Inferior parietal cortex (tissue), 1 donor: Measurements from ENCODE around the gene LRIG3.
A peak's percentile ranks its signal among the peaks of the same experiment; 100 is the strongest.

ENCODE experiments used
- DNase-seq: peaks from one replicate; pipeline ENCODE4 v3.0.0-alpha.2; 2016; ENCODE audit errors: extremely low spot score

LRIG3 gene

GRCh38 chr12:58932806-58933681 lies 12.7 kb upstream of the LRIG3 start:
- no peak for DNase-seq

DNA sequence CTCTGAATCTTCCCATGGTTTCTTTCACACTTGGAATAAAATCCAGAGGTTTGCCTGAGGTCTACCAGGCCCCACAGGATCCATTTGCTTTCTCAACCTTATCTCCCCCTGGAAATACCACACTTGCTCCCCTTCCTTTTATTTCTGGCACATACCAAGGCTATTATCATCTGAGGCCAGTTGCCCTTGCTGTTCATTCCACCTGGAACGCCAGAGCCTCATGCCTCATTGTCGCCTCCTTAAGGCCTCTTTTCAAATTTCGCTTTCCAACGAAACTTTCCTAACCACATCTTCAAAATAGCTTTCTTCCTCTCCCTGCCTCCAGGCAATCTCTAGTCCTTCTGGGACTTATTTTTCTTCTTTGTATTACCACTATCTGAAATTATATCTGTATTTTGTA lies 11.2 kb upstream of the LRIG3 start:
- DNase-seq: no peak

DNA sequence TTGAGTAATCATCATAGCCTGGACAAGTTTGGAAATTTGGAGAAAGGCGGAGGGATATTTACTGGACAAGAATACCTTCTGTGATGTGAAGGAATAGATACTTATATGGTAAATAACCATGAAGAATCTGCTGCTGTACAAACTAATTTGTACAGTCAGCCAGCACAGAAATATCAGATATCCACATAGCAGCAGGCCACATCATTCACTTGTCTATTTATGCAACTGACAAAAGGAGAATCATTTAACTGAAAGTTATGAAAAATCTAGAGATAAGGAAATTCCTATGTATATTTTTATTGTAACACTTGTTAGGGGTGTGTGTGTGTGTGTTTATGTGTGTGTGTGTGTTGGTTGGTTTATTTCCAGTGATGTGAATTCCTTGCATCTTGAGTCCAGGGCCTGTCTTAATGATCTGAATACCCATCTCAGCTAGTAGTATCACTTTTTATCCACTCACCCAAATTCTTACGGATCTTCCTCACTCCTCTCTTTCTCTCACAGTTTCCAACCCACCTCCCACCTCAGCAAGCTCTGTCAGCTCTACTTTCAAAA lies 10.5 kb upstream of the LRIG3 start:
- DNase-seq: no peak

DNA sequence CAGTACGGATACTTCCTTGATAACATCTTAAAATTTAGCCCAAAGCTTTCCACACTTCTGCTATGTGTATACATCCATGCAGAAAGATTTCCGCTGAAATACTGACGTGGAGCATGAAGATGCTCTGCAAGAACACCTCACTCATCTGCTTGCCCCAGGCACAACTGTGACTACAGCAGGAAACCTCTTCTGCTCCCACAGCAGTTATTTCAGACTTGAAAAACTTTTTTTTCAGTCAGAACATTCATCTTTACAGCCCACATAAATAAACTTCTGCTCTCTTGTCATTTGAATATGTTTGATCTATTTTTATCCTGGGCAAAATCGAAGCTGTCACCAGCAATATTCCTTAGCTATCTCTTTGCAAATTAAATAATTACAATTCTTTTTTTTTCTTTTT lies 6.8 kb upstream of the LRIG3 start:
- no peak for DNase-seq

DNA sequence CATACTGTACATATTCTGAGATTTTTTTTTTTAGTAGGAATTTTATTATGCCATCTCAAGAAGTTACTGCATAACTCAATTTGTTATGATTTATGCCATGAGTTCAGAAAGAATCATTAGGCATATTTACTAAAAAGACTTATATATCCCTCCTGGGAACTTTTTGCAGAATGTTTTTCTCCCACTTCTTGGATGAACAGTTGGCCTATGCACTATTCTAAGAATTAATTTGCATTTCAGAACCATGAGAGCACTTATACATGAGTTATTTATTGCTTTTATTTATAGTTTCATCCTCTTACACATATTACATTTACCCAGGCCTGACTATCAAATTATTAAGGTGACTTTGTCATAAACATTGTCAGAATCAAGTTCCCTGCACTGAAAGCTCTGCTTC lies 6.3 kb upstream of the LRIG3 start:
- no peak for DNase-seq

GRCh38 chr12:58925751-58926150 lies 5.4 kb upstream of the LRIG3 start:
- DNase-seq: no peak

DNA sequence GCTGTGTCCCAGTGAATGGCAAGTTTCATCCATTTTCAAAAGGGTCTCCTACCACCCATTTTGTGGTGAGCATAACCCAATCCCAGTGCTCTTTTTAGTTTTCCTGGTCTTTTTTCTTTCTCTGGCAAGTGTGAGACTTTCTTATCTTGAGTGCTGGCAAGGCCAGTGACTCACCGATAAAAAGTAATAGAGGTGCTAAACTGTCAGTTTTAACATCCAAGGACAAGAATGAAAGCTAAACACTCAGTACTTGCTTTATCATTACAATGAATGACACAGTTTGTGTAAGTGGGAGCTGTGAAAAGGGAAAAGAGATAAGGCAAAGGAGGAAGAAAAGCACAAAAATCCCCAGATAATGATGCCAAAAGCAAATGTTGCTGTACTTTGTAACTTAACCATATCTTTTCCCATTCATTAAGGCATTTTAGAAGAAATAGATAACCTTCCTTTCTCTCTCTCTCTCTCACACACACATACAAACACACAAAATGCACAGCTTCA lies 4.9 kb upstream of the LRIG3 start:
- DNase-seq: no peak

DNA sequence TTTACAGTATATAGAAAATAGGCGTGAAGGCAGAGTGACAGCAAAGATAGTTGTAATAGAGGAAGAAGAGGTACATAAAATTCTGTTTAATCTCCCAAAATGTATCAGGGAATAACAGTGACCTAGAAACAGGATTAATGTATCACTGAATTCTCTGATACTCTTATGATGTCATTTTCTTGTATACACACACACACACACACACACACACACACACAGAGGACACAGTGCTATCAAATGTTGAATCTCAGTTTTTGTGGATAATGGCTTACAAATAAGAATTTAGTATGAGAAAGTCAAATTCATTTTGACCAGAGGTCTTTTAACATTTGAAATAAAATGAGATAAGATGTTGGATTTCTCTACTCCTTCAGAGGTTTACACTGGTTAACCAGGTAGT lies 4.3 kb upstream of the LRIG3 start:
- no peak for DNase-seq

DNA sequence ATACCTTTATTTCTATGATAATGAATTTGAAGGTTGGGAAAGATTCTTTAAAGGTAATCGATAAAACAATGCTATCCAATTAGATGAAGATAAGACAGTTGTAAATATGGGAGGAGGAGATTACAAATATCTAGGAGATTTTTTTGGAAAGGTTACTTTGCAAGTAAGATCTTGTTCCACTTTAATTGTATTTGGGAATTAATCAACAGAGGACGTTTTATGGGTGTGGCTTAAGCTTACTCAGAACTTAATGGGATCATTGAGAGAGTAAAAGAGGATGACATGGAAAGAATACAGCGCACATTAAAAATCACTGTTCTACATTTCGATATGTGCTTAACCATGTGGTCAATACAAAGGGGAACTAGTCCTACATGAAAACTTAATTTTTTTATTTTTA lies 3.5 kb upstream of the LRIG3 start:
- no peak for DNase-seq

- no peak for DNase-seq
These were observed 2.5 kb upstream of the LRIG3 start for GRCh38 chr12:58922849-58923248.

DNA sequence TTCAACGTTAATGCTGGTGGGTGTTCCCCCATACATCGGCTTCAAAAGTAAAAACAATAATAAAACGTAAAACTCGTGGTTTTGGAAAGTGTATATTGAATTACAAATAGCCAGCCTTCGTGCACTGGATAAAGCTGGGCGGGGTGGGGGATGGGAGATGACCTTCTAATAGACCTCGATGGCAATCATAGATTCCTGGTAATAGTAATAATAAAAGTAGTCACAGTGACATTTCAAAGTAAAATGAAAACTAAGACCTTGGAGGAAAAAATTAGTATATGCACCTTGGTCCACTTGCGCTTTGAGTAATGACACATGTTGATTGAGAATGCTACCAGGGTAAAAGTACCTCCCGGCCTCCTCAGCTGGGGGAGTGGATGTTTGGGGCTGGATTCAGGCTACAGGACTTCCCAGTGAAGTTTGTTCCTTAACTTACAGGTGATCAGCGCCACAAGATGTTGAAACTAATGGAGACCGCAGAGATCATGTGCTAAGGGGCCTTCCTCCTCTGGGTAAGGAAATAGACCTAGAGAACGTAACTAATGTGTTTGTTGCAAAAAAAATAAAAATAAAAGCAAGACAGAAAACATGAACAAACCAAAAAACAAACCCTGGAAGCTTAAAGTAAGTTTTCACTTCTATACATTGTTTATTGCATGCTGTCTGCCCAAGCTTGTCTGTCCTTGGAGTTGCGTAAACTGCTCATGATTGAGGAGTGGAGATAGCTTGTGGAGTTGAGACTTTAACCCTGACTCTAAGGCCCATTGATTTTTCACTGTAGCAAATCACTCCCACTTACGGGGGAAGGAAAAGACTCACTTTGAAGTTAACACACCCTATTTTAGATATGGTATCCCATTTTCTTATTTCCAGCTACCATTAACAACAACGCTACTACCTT lies 907 bp upstream of the LRIG3 start:
- no peak for DNase-seq

DNA sequence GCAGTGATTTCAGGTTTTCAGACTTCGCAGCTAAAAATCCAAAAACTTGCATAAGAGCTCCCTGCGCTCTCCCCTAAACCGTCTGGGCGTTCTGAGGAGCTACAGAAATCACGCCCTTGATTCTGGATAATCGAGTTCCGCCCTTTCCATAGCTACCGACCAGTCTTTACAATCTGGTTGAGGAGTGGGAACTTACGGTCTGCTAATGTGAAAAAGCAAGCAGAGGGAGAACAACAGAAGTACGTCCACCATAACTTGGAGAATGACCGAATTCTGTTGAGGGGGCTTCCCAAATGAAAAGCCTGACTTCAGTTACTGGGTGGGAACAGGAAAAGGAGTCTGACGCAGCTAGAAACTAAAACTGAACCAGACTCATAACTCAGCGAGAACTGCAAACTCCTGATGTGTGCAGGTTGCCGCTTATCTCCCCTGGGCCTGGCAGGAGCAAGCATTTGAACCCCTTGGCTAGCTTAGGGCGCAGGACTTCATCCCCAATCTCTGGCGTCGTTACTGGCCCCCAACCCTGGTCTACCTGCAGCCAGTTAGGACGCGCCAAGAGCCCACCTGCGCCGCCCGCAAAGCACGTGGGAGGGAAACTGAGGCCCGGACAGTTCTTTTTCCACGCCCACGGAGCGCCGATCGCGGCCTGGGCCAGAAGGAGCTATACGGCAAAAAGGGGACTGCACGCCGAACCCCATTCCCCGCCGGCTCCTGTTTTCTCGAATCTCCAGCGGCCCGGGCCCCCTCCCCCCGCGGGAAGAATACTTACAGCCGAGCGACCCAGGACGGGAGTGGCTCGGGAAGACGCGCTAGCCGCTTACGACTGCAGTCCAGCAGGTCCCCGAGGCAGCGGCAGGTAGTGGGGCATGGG lies 838 bp downstream of the LRIG3 start:
- DNase-seq: peak; percentile 47

GRCh38 chr12:58918469-58918844 lies 1.8 kb downstream of the LRIG3 start:
- peak; percentile 27 for DNase-seq

DNA sequence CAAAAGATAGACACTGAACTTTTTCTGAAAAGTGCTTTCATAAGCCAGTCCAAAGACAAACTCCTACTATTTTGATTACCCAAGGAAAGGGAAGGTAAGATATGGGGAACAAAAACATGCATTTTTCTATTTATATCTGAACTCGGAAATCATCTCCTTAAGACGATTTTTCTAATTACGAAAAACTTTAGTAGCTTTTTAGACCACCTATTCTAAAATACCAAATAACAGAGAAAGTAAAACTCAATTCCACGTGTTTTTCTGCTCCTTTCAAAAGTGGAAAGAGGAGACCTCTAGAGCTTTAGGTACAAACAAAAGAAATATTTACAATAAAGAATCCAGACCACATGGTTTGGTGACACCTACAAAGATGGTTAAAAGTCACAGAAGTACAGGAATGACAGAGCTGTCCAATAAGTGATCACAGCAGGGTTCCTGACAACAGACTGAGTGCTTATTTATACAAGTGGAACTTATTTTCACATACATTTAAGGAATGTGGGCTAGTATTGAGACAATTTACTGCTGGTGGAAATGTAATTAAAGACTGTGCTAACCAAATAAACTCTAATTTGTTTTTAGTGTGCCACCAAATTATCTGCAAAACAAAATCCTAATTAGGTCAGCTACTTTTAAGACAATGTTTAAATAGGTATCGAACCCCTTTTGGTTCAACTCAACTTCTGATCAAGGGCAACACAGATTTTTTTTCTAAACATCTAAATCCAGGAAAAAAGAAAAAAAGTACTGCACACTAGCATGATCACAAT lies 2.4 kb downstream of the LRIG3 start:
- no peak for DNase-seq

GRCh38 chr12:58916921-58917511 lies 3.3 kb downstream of the LRIG3 start:
- peak; percentile 25 for DNase-seq

GRCh38 chr12:58916161-58916621 lies 4.1 kb downstream of the LRIG3 start:
- no peak for DNase-seq

- DNase-seq: no peak
These were observed 4.7 kb downstream of the LRIG3 start for GRCh38 chr12:58915634-58916033.

- DNase-seq: no peak
These were observed 5.3 kb downstream of the LRIG3 start for GRCh38 chr12:58915037-58915436.

- no peak for DNase-seq
These were observed 5.8 kb downstream of the LRIG3 start for GRCh38 chr12:58914457-58914856.

- DNase-seq: no peak
These were observed 12.9 kb downstream of the LRIG3 start for GRCh38 chr12:58907391-58907790.
